ENCODE data around the gene FAM13A. TPM values are rescaled to one million over a fixed set of nuclear protein-coding genes. Genes with fewer than 3 reads are reported as not detected.

Gene FAM13A
- total and polyA plus RNA-seq, 2 of the 8 experiments (the other 6 are each of a cell fraction or from before 2014, with no cell fraction given), result 7.1 to 16.5 TPM

DNA sequence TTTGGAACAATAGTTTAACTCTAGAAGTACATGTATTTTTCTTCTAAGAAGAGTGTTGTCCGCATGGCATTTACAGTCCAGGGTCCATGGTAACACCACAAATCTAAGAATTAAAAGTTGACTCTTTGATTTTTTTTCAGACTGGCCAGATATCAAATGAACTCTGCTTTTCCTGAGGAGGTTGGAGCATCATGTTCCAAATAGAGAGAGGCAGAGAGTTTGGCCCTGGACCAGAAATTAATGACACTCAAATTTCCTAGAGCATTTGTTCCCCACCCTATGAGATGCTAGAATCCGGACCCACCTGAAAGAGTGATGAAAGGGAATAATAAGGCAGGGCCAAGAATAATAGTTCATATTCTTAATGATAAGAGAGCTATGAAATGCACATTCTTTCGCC lies 312.4 kb downstream of the FAM13A start:
- Histone ChIP-seq H3K23ac (ENCODE audit: insufficient read length) (no peak overlapping the region), H3K79me2 (ENCODE audit: control insufficient read depth in 1 of 2, insufficient read depth in 2 of 2, low read length in 2 of 2) (no peaks in the 10 kb centered on the region), H3K36me3 (ENCODE audit: control insufficient read depth in 2 of 4, insufficient read depth in 4 of 4, low read length in 3 of 4) (peaks cover 2 to 20% (median 16%) of the 10 kb centered on the region in 4 experiments; a peak in 6 of 8 replicates), H3K4me2 (ENCODE audit: insufficient read depth in 1 of 2, low read depth in 2 of 2, low read length in 2 of 2) (no peak overlapping the region), H3K56ac (replicated peaks; ENCODE audit: insufficient read length, low read depth, low read length) (no peak overlapping the region), H3K27me3 (replicated peaks in 1 of 4; ENCODE audit: control insufficient read depth in 3 of 4, extremely low read depth in 1 of 4, insufficient read depth in 3 of 4, low read length in 3 of 4) (no peaks in the 10 kb centered on the region), H3K18ac (ENCODE audit: extremely low read depth, low read length) (no peak overlapping the region), H2BK5ac (ENCODE audit: low read depth, low read length) (no peak overlapping the region), H4K8ac (ENCODE audit: extremely low read depth, insufficient read depth, low read length) (no peak overlapping the region), H2BK20ac (ENCODE audit: low read length) (no peak overlapping the region), H2BK12ac (ENCODE audit: low read depth, low read length) (no peak overlapping the region), H2BK120ac (replicated peaks; ENCODE audit: low read depth, low read length) (no peak overlapping the region), H3K23me2 (ENCODE audit: low read depth, low read length) (no peaks in the 10 kb centered on the region), H4K5ac (ENCODE audit: insufficient read length, low read depth, low read length) (no peak overlapping the region), H2AFZ (ENCODE audit: low read length) (no peak overlapping the region), H4K20me1 (replicated peaks in 1 of 2; ENCODE audit: control insufficient read depth in 1 of 2, insufficient read depth in 2 of 2, low read length in 2 of 2) (no peaks in the 10 kb centered on the region), H2AK5ac (ENCODE audit: low read depth, low read length) (no peak overlapping the region), H3K9ac (replicated peaks in 1 of 4; ENCODE audit: extremely low read depth in 1 of 4, low read depth in 3 of 4, low read length in 3 of 4) (no peak overlapping the region), H3K4me1 (replicated peaks in 1 of 4; ENCODE audit: control insufficient read depth in 3 of 4, insufficient read depth in 4 of 4, low read length in 3 of 4) (peaks cover 0 to 3% (median 0%) of the 10 kb centered on the region in 4 experiments; a peak in 2 of 7 replicates), H3K27ac (ENCODE audit: low read depth, low read length) (no peak overlapping the region), H2BK15ac (ENCODE audit: low read length) (no peak overlapping the region), H3K79me1 (ENCODE audit: low read depth, low read length) (no peaks in the 10 kb centered on the region), H3K9me3 (ENCODE audit: insufficient read depth in 2 of 2, low read depth in 1 of 2, low read length in 1 of 2) (no peaks in the 10 kb centered on the region), H3K4ac (replicated peaks; ENCODE audit: insufficient read length, low read depth, low read length) (no peak overlapping the region), H3K14ac (ENCODE audit: insufficient read length) (no peak overlapping the region), H3K4me3 (ENCODE audit: extremely low read depth in 1 of 4, insufficient read depth in 2 of 4, low read depth in 3 of 4, low read length in 4 of 4) (no peak overlapping the region), H4K91ac (replicated peaks; ENCODE audit: insufficient read length, low read length) (no peak overlapping the region)
- POLR2A ChIA-PET (ENCODE audit: partially characterized antibody), result interaction anchor here (0.6 kb wide), 1 partner anchor 47 kb away, joined by 4 read pairs; no protein-coding TSS in a partner anchor
- WGBS, 2 experiments (ENCODE audit: extremely low coverage in 1 of 2, insufficient coverage in 1 of 2, insufficient read length in 1 of 2, insufficient replicate concordance in 2 of 2, low coverage in 1 of 2, low lambda C conversion rate in 2 of 2, missing lambda C conversion rate in 1 of 2), result 98% methylated on average over 3 of the region's 3 CpGs; no CpG with 5 or more reads in 1 of the 2 experiments
- CTCF ChIA-PET (ENCODE audit: partially characterized antibody), result interaction anchor here (0.9 kb wide), 1 partner anchor 58 kb away, joined by 3 read pairs; no protein-coding TSS in a partner anchor
- no peak for FAIRE-seq
- DNase-seq (ENCODE audit: low read depth in 1 of 2, low spot score in 2 of 2), result no peak
- TF ChIP-seq, protein P1, sequence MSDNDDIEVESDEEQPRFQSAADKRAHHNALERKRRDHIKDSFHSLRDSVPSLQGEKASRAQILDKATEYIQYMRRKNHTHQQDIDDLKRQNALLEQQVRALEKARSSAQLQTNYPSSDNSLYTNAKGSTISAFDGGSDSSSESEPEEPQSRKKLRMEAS (IDR thresholded peaks at IDR 0.05), result no peak
- TF ChIP-seq NANOG (IDR thresholded peaks at IDR 0.05; ENCODE audit: insufficient read depth, low read depth, low read length, poor library complexity, severe bottlenecking), result no peak
- TF ChIP-seq, protein P2, sequence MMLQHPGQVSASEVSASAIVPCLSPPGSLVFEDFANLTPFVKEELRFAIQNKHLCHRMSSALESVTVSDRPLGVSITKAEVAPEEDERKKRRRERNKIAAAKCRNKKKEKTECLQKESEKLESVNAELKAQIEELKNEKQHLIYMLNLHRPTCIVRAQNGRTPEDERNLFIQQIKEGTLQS (IDR thresholded peaks at IDR 0.05; ENCODE audit: insufficient read depth, low read depth, low read length), result no peak

Measured in H1 (cell line).